ENCODE data around the gene FBXO31. TPM values are rescaled to one million over a fixed set of nuclear protein-coding genes. Genes with fewer than 3 reads are reported as not detected.
A peak's percentile ranks its signal among the peaks of the same experiment; 100 is the strongest.

Gene FBXO31
- total and polyA plus RNA-seq, 2 of the 13 experiments (the other 11 are each of a cell fraction or from before 2014, with no cell fraction given): 92.4 to 101 TPM

DNA sequence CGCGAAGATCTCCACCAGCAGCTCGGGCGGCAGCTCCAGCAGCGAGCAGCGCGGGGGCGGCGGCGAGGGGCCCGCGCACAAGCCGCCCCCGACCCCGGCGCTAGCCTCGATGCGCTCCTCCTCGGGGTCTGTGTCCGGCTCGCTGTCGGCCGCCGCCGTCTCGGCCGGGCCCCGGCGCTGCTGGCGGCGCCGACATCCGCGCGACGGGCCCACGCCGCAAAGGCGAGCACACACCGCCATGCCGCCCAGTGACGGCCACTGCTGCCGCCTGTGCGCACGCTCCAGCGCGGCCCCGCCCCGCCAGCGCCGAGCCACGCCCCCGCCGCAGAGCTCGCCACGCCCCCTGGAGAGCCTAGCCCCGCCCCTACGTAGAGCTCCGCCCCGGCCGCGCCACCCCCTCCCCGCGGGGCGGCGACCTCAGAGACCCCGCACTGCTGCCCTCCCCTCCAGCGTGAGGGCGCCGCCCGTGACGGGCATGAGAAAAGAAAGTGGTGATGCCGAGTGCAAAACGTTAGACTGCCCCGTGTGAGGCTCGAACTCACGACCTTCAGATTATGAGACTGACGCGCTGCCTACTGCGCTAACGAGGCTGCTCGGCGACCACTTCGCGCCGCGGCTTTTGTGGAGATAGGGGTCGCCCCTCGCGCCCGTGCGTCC lies at the start of gene FBXO31 (continued):
- TF ChIP-seq, protein P1, sequence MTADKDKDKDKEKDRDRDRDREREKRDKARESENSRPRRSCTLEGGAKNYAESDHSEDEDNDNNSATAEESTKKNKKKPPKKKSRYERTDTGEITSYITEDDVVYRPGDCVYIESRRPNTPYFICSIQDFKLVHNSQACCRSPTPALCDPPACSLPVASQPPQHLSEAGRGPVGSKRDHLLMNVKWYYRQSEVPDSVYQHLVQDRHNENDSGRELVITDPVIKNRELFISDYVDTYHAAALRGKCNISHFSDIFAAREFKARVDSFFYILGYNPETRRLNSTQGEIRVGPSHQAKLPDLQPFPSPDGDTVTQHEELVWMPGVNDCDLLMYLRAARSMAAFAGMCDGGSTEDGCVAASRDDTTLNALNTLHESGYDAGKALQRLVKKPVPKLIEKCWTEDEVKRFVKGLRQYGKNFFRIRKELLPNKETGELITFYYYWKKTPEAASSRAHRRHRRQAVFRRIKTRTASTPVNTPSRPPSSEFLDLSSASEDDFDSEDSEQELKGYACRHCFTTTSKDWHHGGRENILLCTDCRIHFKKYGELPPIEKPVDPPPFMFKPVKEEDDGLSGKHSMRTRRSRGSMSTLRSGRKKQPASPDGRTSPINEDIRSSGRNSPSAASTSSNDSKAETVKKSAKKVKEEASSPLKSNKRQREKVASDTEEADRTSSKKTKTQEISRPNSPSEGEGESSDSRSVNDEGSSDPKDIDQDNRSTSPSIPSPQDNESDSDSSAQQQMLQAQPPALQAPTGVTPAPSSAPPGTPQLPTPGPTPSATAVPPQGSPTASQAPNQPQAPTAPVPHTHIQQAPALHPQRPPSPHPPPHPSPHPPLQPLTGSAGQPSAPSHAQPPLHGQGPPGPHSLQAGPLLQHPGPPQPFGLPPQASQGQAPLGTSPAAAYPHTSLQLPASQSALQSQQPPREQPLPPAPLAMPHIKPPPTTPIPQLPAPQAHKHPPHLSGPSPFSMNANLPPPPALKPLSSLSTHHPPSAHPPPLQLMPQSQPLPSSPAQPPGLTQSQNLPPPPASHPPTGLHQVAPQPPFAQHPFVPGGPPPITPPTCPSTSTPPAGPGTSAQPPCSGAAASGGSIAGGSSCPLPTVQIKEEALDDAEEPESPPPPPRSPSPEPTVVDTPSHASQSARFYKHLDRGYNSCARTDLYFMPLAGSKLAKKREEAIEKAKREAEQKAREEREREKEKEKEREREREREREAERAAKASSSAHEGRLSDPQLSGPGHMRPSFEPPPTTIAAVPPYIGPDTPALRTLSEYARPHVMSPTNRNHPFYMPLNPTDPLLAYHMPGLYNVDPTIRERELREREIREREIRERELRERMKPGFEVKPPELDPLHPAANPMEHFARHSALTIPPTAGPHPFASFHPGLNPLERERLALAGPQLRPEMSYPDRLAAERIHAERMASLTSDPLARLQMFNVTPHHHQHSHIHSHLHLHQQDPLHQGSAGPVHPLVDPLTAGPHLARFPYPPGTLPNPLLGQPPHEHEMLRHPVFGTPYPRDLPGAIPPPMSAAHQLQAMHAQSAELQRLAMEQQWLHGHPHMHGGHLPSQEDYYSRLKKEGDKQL (CRISPR knock-in tag; IDR thresholded peaks at IDR 0.05; ENCODE audit: low read depth): peak; percentile 58; the same call in 1 of the 2 replicates
- TF ChIP-seq ZNF253 (CRISPR knock-in tag; IDR thresholded peaks at IDR 0.05; ENCODE audit: borderline replicate concordance) (0 out of 2 replicates have a peak, but pooled peaks have one; percentile 35), ATM (IDR thresholded peaks at IDR 0.05; ENCODE audit: borderline replicate concordance) (no peak), ZSCAN31 (CRISPR knock-in tag; IDR thresholded peaks at IDR 0.05; ENCODE audit: low read depth) (peak; percentile 88), CHCHD3 (CRISPR knock-in tag; IDR thresholded peaks at IDR 0.05) (no peak; the same call in 1 of the 2 replicates), SOX6 (IDR thresholded peaks at IDR 0.05) (no peak), SOX6 (CRISPR knock-in tag; IDR thresholded peaks at IDR 0.05) (peak; percentile 87), ZNF430 (CRISPR knock-in tag; IDR thresholded peaks at IDR 0.05) (no peak), PITX1 (CRISPR knock-in tag; IDR thresholded peaks at IDR 0.05) (peak; percentile 88), ZNF7 (CRISPR knock-in tag; IDR thresholded peaks at IDR 0.05) (no peak)
- TF ChIP-seq, protein P2, sequence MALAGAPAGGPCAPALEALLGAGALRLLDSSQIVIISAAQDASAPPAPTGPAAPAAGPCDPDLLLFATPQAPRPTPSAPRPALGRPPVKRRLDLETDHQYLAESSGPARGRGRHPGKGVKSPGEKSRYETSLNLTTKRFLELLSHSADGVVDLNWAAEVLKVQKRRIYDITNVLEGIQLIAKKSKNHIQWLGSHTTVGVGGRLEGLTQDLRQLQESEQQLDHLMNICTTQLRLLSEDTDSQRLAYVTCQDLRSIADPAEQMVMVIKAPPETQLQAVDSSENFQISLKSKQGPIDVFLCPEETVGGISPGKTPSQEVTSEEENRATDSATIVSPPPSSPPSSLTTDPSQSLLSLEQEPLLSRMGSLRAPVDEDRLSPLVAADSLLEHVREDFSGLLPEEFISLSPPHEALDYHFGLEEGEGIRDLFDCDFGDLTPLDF (CRISPR knock-in tag; IDR thresholded peaks at IDR 0.05): no peak; the same call in 1 of the 2 replicates
- TF ChIP-seq, protein P3, sequence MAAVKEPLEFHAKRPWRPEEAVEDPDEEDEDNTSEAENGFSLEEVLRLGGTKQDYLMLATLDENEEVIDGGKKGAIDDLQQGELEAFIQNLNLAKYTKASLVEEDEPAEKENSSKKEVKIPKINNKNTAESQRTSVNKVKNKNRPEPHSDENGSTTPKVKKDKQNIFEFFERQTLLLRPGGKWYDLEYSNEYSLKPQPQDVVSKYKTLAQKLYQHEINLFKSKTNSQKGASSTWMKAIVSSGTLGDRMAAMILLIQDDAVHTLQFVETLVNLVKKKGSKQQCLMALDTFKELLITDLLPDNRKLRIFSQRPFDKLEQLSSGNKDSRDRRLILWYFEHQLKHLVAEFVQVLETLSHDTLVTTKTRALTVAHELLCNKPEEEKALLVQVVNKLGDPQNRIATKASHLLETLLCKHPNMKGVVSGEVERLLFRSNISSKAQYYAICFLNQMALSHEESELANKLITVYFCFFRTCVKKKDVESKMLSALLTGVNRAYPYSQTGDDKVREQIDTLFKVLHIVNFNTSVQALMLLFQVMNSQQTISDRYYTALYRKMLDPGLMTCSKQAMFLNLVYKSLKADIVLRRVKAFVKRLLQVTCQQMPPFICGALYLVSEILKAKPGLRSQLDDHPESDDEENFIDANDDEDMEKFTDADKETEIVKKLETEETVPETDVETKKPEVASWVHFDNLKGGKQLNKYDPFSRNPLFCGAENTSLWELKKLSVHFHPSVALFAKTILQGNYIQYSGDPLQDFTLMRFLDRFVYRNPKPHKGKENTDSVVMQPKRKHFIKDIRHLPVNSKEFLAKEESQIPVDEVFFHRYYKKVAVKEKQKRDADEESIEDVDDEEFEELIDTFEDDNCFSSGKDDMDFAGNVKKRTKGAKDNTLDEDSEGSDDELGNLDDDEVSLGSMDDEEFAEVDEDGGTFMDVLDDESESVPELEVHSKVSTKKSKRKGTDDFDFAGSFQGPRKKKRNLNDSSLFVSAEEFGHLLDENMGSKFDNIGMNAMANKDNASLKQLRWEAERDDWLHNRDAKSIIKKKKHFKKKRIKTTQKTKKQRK (IDR thresholded peaks at IDR 0.05; ENCODE audit: low read length): no peak
- TF ChIP-seq, protein P4, sequence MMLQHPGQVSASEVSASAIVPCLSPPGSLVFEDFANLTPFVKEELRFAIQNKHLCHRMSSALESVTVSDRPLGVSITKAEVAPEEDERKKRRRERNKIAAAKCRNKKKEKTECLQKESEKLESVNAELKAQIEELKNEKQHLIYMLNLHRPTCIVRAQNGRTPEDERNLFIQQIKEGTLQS (CRISPR knock-in tag; IDR thresholded peaks at IDR 0.05): peak; percentile 63
- TF ChIP-seq, protein P5, sequence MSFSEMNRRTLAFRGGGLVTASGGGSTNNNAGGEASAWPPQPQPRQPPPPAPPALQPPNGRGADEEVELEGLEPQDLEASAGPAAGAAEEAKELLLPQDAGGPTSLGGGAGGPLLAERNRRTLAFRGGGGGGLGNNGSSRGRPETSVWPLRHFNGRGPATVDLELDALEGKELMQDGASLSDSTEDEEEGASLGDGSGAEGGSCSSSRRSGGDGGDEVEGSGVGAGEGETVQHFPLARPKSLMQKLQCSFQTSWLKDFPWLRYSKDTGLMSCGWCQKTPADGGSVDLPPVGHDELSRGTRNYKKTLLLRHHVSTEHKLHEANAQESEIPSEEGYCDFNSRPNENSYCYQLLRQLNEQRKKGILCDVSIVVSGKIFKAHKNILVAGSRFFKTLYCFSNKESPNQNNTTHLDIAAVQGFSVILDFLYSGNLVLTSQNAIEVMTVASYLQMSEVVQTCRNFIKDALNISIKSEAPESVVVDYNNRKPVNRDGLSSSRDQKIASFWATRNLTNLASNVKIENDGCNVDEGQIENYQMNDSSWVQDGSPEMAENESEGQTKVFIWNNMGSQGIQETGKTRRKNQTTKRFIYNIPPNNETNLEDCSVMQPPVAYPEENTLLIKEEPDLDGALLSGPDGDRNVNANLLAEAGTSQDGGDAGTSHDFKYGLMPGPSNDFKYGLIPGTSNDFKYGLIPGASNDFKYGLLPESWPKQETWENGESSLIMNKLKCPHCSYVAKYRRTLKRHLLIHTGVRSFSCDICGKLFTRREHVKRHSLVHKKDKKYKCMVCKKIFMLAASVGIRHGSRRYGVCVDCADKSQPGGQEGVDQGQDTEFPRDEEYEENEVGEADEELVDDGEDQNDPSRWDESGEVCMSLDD (CRISPR knock-in tag; IDR thresholded peaks at IDR 0.05; ENCODE audit: borderline replicate concordance): no peak; the same call in 1 of the 2 replicates

Measured in HepG2 (cell line).